Head of caudate nucleus (tissue), 42 donors: Measurements from ENCODE around the gene ZNF616.

Experiments
- DNase-seq, 42 donors: peaks; one replicate each; pipeline versions ENCODE4 v3.0.0 to v3.0.0-alpha.2; 2020 to 2021; ENCODE audit warnings: mixed read lengths in 7 of 42
- intact Hi-C: fragments of 100-400 bp; cut with DNase I; formaldehyde crosslinking; loops from one replicate; pipeline ENCODE4 v1.15.0; 2022

The ZNF616 gene

GRCh38 chr19:52139252-52140031, at the start of gene ZNF616:
Gene ZNF616 (minus strand): TSS chr19:52139938. CDS start chr19:52130512, 9,426 bp downstream.
- peak; percentile 81 to 99 (median 98) for DNase-seq
- intact Hi-C loops: loop anchor here (2.0 to 5.0 kb wide), 2 partner anchors 53 to 97 kb away; partner anchors contain the start of gene PPP2R1A

- peak in 14 of 42 donors; percentile 41 to 100 (median 58) for DNase-seq
- intact Hi-C loops: no loop called here
Observed at GRCh38 chr19:52188822-52189734, 49.3 kb upstream of the ZNF616 start.

- no peak for DNase-seq
- intact Hi-C loops: no loop called here
Observed at GRCh38 chr19:52187407-52187806, 47.7 kb upstream of the ZNF616 start.

- intact Hi-C loops: no loop called here
Observed at GRCh38 chr19:52176574-52176973, 36.8 kb upstream of the ZNF616 start.

GRCh38 chr19:52172347-52172746, 32.6 kb upstream of the ZNF616 start:
- intact Hi-C loops: no loop called here
- no peak for DNase-seq

More at GRCh38 chr19:52176574-52176973, 36.8 kb upstream of the ZNF616 start:
- DNase-seq: no peak

- peak; percentile 76 to 95 (median 90) for DNase-seq
- intact Hi-C loops: no loop called here
Observed at GRCh38 chr19:52171321-52172169, 31.8 kb upstream of the ZNF616 start, which contains the start of gene ZNF836. Gene ZNF836 (minus strand): TSS chr19:52171621. CDS start chr19:52168072, 3,549 bp downstream.

GRCh38 chr19:52170863-52171320, 31.2 kb upstream of the ZNF616 start:
- intact Hi-C loops: no loop called here
- peak in 29 of 42 donors; percentile 4 to 47 (median 22) for DNase-seq

GRCh38 chr19:52170304-52170703, 30.6 kb upstream of the ZNF616 start:
- intact Hi-C loops: no loop called here
- peak in 12 of 42 donors; percentile 5 to 25 (median 16) for DNase-seq

GRCh38 chr19:52155596-52156359, 16.0 kb upstream of the ZNF616 start:
- DNase-seq: no peak
- intact Hi-C loops: no loop called here

- intact Hi-C loops: no loop called here
- no peak for DNase-seq
Observed at GRCh38 chr19:52148256-52148655, 8.5 kb upstream of the ZNF616 start.

GRCh38 chr19:52142001-52142595, 2.4 kb upstream of the ZNF616 start:
- DNase-seq: peak in 4 of 42 donors; percentile 10 to 26 (median 14)
- intact Hi-C loops: no loop called here

GRCh38 chr19:52141203-52141602, 1.5 kb upstream of the ZNF616 start:
- no peak for DNase-seq

GRCh38 chr19:52140032-52140710, 433 bp upstream of the ZNF616 start:
- peak in 9 of 42 donors; percentile 4 to 99 (median 21) for DNase-seq
- intact Hi-C loops: no loop called here

More at GRCh38 chr19:52141203-52141602, 1.5 kb upstream of the ZNF616 start:
- intact Hi-C loops: no loop called here

- intact Hi-C loops: loop anchor here (2.0 to 5.0 kb wide), 2 partner anchors 53 to 98 kb away; partner anchors contain the start of gene PPP2R1A
Observed at GRCh38 chr19:52138983-52139251, 821 bp downstream of the ZNF616 start.

GRCh38 chr19:52138278-52138982, 1.3 kb downstream of the ZNF616 start:
- DNase-seq: peak in 36 of 42 donors; percentile 4 to 62 (median 34)
- intact Hi-C loops: loop anchor here (2.0 to 5.0 kb wide), 2 partner anchors 54 to 98 kb away; partner anchors contain the start of gene PPP2R1A

More at GRCh38 chr19:52138983-52139251, 821 bp downstream of the ZNF616 start:
- no peak for DNase-seq

- intact Hi-C loops: no loop called here
- DNase-seq: no peak
Observed at GRCh38 chr19:52120286-52120685, 19.5 kb downstream of the ZNF616 start.
